IMR-90 (cell line): ENCODE results near the gene NKG7. TPM values are rescaled to one million over a fixed set of nuclear protein-coding genes. Genes with fewer than 3 reads are reported as not detected.

Source experiments
- ATAC-seq: fragments of 200-7000 bp; cut with Tn5 transposase; 2 replicates; pipeline ENCODE4 v1.9.1; 2020; ENCODE audit warnings: low read depth, mild to moderate bottlenecking, moderate library complexity
- BruUV-seq: library from RNA; stranded (reverse); fragments of 400-500 nt; replicated peaks from 2 replicates; lab custom pipeline; 2021; lab: Mats Ljungman, UMichigan
- CTCF ChIA-PET: fragments of 300-600 bp; formaldehyde crosslinking; extraction: SDS; loops from one replicate; lab custom pipeline; 2021; ENCODE audit warnings: antibody characterized with exemption; lab: Yijun Ruan, JAX
- POLR2A ChIA-PET: fragments of 300-600 bp; sonication (Branson Sonifier 250); formaldehyde crosslinking; loops from one replicate; lab custom pipeline; 2022; ENCODE audit warnings: antibody characterized with exemption; ENCODE audit not compliant: unreplicated experiment; lab: Charles Lee
- DNase-seq: peaks from one replicate; pipeline ENCODE4 v3.0.0; 2013
- H2AFZ ChIP-seq: replicated peaks from 2 replicates; pipeline ENCODE3; 2013; ENCODE audit warnings: low read length, mild to moderate bottlenecking; ENCODE audit not compliant: poor library complexity
- H2AK5ac ChIP-seq: 2 replicates; pipeline ENCODE4 v1.6.1; 2013; ENCODE audit warnings: low read depth, low read length, inconsistent platforms
- H2AK9ac ChIP-seq: replicated peaks from 2 replicates; pipeline ENCODE3; 2013; ENCODE audit warnings: mild to moderate bottlenecking, low read depth, low read length, moderate library complexity; ENCODE audit not compliant: poor library complexity
- H2BK120ac ChIP-seq: 2 replicates; pipeline ENCODE4 v1.6.1; 2013; ENCODE audit warnings: low read depth, low read length, inconsistent platforms
- H2BK15ac ChIP-seq: 3 replicates; pipeline ENCODE4 v1.6.1; 2013; ENCODE audit warnings: low read depth, low read length, inconsistent platforms
- H2BK20ac ChIP-seq: 2 replicates; pipeline ENCODE4 v1.6.1; 2013; ENCODE audit warnings: low read depth, mild to moderate bottlenecking, inconsistent platforms, low read length, moderate library complexity
- H2BK5ac ChIP-seq: 2 replicates; pipeline ENCODE4 v1.6.1; 2013; ENCODE audit warnings: mild to moderate bottlenecking, low read depth, low read length, inconsistent platforms; ENCODE audit not compliant: poor library complexity, severe bottlenecking
- H3K14ac ChIP-seq: replicated peaks from 2 replicates; pipeline ENCODE4 v1.6.1; 2013; ENCODE audit warnings: low read depth, low read length, inconsistent platforms
- H3K18ac ChIP-seq: 2 replicates; pipeline ENCODE4 v1.6.1; 2013; ENCODE audit warnings: low read depth, low read length, control low read depth
- H3K23ac ChIP-seq: 2 replicates; pipeline ENCODE4 v1.6.1; 2013; ENCODE audit warnings: low read depth, low read length, inconsistent platforms
- H3K27ac ChIP-seq: 2 replicates; pipeline ENCODE4 v1.5.1; 2013; ENCODE audit warnings: mild to moderate bottlenecking, control low read depth, low read length; ENCODE audit not compliant: insufficient read depth
- H3K27me3 ChIP-seq: 2 replicates; pipeline ENCODE4 v1.6.1; 2013; ENCODE audit warnings: low read length; ENCODE audit not compliant: control insufficient read depth, insufficient read depth
- H3K36me3 ChIP-seq: 2 replicates; pipeline ENCODE4 v1.6.1; 2013; ENCODE audit warnings: low read length, mixed read lengths; ENCODE audit not compliant: control insufficient read depth, insufficient read depth
- H3K4ac ChIP-seq: 2 replicates; pipeline ENCODE4 v1.6.1; 2013; ENCODE audit warnings: low read depth, low read length, inconsistent platforms
- H3K4me1 ChIP-seq: 2 replicates; pipeline ENCODE4 v1.6.1; 2013; ENCODE audit warnings: low read length, mixed read lengths; ENCODE audit not compliant: control insufficient read depth, insufficient read depth
- H3K4me2 ChIP-seq: 2 replicates; pipeline ENCODE4 v1.6.1; 2013; ENCODE audit warnings: low read depth, mild to moderate bottlenecking, control low read depth, low read length, moderate library complexity
- H3K4me3 ChIP-seq: 2 replicates; pipeline ENCODE4 v1.5.1; 2013; ENCODE audit warnings: low read depth, mild to moderate bottlenecking, control low read depth, low read length, moderate library complexity; ENCODE audit not compliant: insufficient read depth
- H3K56ac ChIP-seq: 2 replicates; pipeline ENCODE4 v1.6.1; 2013; ENCODE audit warnings: low read length, inconsistent platforms; ENCODE audit not compliant: insufficient read depth; ENCODE audit errors: extremely low read depth
- H3K79me1 ChIP-seq, 2 experiments: 2 replicates each; pipeline ENCODE4 v1.6.1; 2013; ENCODE audit warnings: low read length in 2 of 2, inconsistent platforms in 1 of 2, low read depth in 1 of 2
- H3K9ac ChIP-seq: 2 replicates; pipeline ENCODE4 v1.6.1; 2013; ENCODE audit warnings: low read depth, low read length, control low read depth
- H3K9me1 ChIP-seq: 2 replicates; pipeline ENCODE4 v1.6.1; 2013; ENCODE audit warnings: low read length, inconsistent platforms; ENCODE audit not compliant: insufficient read depth
- H3K9me3 ChIP-seq: 2 replicates; pipeline ENCODE4 v1.6.1; 2013; ENCODE audit warnings: low read length; ENCODE audit not compliant: control insufficient read depth, insufficient read depth
- H4K20me1 ChIP-seq: 2 replicates; pipeline ENCODE4 v1.6.1; 2013; ENCODE audit warnings: low read length, inconsistent platforms; ENCODE audit not compliant: insufficient read depth
- H4K5ac ChIP-seq: 2 replicates; pipeline ENCODE4 v1.6.1; 2013; ENCODE audit warnings: mild to moderate bottlenecking, low read depth, low read length, control low read depth
- H4K8ac ChIP-seq, 2 experiments: 2 replicates each; pipeline ENCODE4 v1.6.1; 2013; ENCODE audit warnings: low read depth in 2 of 2, low read length in 2 of 2, control low read depth in 1 of 2, inconsistent platforms in 1 of 2
- H4K91ac ChIP-seq: 2 replicates; pipeline ENCODE4 v1.6.1; 2013; ENCODE audit warnings: low read depth, low read length, inconsistent platforms; ENCODE audit not compliant: insufficient read depth
- CTCF ChIP-seq: conservative IDR thresholded peaks from 2 replicates; pipeline ENCODE4 v1.5.1; 2012; ENCODE audit warnings: mild to moderate bottlenecking, low read depth, low read length, improper control_type of control experiment
- NFE2L2 ChIP-seq: fragments of 150-350 bp; IDR thresholded peaks from 2 replicates; pipeline ENCODE4 v1.6.1; 2016; ENCODE audit warnings: low read depth, mild to moderate bottlenecking, low read length
- POLR2A ChIP-seq: IDR thresholded peaks from 2 replicates; pipeline ENCODE4 v1.6.1; 2012; ENCODE audit warnings: mild to moderate bottlenecking, low read depth, low read length
- RCOR1 ChIP-seq: IDR thresholded peaks from 2 replicates; pipeline ENCODE4 v1.6.1; 2012; ENCODE audit warnings: mild to moderate bottlenecking, low read length, improper control_type of control experiment; ENCODE audit not compliant: insufficient replicate concordance
- SMC3 ChIP-seq: fragments of 150-350 bp; IDR thresholded peaks from 2 replicates; pipeline ENCODE4 v1.6.1; 2016; ENCODE audit warnings: low read depth, mild to moderate bottlenecking, antibody characterized with exemption, low read length, moderate library complexity
- USF2 ChIP-seq: fragments of 150-350 bp; IDR thresholded peaks from 2 replicates; pipeline ENCODE4 v1.6.1; 2017; ENCODE audit warnings: mild to moderate bottlenecking, antibody characterized with exemption, low read length, low read depth
- WGBS, 2 experiments: methylation state at CpG; one replicate each; pipeline versions ENCODE4 v1.1.5 to v1.1.7; 2013; ENCODE audit warnings: missing lambda C conversion rate in 2 of 2; ENCODE audit not compliant: insufficient read length in 1 of 2; ENCODE audit errors: extremely low coverage in 2 of 2; 5-methylcytosine and 5-hydroxymethylcytosine counted together
- dilution Hi-C: fragments of 300-500 bp; cut with HindIII; formaldehyde crosslinking; loops from one replicate; pipeline ENCODE4 v1.14.3; 2018; ENCODE audit warnings: low sequenced_read_pairs; ENCODE audit not compliant: unreplicated experiment
- in situ Hi-C: fragments of 300-500 bp; cut with MboI; formaldehyde crosslinking; loops from 3 replicates; pipeline ENCODE4 v1.14.3; 2019; ENCODE audit warnings: low sequenced_read_pairs, inconsistent platforms, mixed read lengths
- intact Hi-C: fragments of 100-400 bp; cut with micrococcal nuclease; formaldehyde crosslinking; loops from 2 replicates; pipeline ENCODE4 v1.10.0; 2022
- polyA plus RNA-seq, 3 experiments: library from polyadenylated mRNA; depleted of rRNA; stranded (reverse); fragments of >200 nt; gene quantifications; 2 replicates each; pipeline ENCODE4 v1.2.3, GENCODE V29; 2012; ENCODE audit warnings: low replicate concordance in 1 of 3
- total RNA-seq: library from RNA; depleted of rRNA; stranded (reverse); fragments of >200 nt; gene quantifications from 2 replicates; pipeline ENCODE4 v1.2.3, GENCODE V29; 2012
- TF ChIP-seq, protein P1 (sequence below): fragments of 150-350 bp; IDR thresholded peaks from 2 replicates; pipeline ENCODE4 v1.6.1; 2016; ENCODE audit warnings: low read depth, mild to moderate bottlenecking, low read length, moderate library complexity, borderline replicate concordance

Gene NKG7
- total and polyA plus RNA-seq, 2 of the 4 experiments (the other 2 are of a cell fraction) = not detected

GRCh38 chr19:51392701-51393100 lies 20.2 kb upstream of the NKG7 start (continued):
- TF ChIP-seq, protein P1, sequence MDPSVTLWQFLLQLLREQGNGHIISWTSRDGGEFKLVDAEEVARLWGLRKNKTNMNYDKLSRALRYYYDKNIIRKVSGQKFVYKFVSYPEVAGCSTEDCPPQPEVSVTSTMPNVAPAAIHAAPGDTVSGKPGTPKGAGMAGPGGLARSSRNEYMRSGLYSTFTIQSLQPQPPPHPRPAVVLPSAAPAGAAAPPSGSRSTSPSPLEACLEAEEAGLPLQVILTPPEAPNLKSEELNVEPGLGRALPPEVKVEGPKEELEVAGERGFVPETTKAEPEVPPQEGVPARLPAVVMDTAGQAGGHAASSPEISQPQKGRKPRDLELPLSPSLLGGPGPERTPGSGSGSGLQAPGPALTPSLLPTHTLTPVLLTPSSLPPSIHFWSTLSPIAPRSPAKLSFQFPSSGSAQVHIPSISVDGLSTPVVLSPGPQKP = no peak
- TF ChIP-seq POLR2A = no peak
- TF ChIP-seq SMC3 = no peak

DNA sequence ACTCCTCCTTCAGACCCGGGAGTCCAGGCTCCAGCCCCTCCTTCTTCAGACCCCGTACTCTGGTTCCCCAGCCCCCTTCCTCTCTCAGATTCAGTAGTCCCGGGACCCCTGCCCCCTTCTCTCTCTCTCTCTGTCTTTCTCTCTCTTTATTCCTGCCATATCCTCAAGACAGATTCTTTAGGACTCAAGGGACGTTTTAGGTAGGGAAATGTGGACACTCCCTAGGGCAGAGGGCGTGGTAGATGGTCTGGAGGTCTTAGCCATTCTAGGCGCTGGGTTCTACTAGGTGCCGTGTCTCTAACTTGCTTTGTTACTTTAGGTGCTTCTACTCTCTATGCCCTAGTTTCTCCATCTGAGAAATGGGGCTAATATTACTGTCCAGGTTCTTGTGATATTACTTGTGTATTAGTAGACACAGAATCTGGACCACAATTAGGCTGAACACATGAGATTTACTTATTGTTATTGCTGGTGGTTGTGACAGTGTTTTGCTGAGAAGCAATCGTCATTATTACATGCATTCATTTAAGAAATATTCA lies 18.7 kb upstream of the NKG7 start:
- no peak overlapping the region for H2BK120ac ChIP-seq
- H3K14ac ChIP-seq = no peak overlapping the region
- H2BK20ac ChIP-seq = no peak overlapping the region
- H3K4me2 ChIP-seq = no peak overlapping the region
- no peak overlapping the region for H2AK5ac ChIP-seq
- 0 out of 4 replicates have a peak, but pooled peaks cover 0 to 6% of the 10 kb centered on the region in 2 experiments for H3K79me1 ChIP-seq
- H2AFZ ChIP-seq = peak overlapping the region; percentile 41
- no peaks in the 10 kb centered on the region for H3K36me3 ChIP-seq
- H3K9me1 ChIP-seq = no peaks in the 10 kb centered on the region; the same call in 1 of the 2 replicates
- DNase-seq (no peak), ATAC-seq (no peak)
- no peak overlapping the region for H4K91ac ChIP-seq
- H3K23ac ChIP-seq = no peak overlapping the region
- no peak for TF ChIP-seq USF2
- no peak for TF ChIP-seq NFE2L2
- no peak for TF ChIP-seq RCOR1
- TF ChIP-seq CTCF = no peak
- TF ChIP-seq POLR2A = no peak
- no peaks in the 10 kb centered on the region for H4K20me1 ChIP-seq
- no peak overlapping the region for H2BK15ac ChIP-seq
- no peak overlapping the region; a peak in 1 of 4 replicates for H4K8ac ChIP-seq
- no peak overlapping the region for H2BK5ac ChIP-seq
- intact Hi-C loops (no loop called here), in situ Hi-C loops (no loop called here), dilution Hi-C loops (no loop called here)
- H3K27me3 ChIP-seq = no peaks in the 10 kb centered on the region
- H3K4ac ChIP-seq = no peak overlapping the region
- H3K4me1 ChIP-seq = no peaks in the 10 kb centered on the region
- 25% methylated on average over 2 of the region's 8 CpGs; no CpG with 5 or more reads in 1 of the 2 experiments for WGBS, 2 experiments
- no peak overlapping the region for H3K4me3 ChIP-seq
- POLR2A ChIA-PET = no interaction called here
- H3K27ac ChIP-seq = no peak overlapping the region
- H3K9ac ChIP-seq = no peak overlapping the region
- H3K9me3 ChIP-seq = no peaks in the 10 kb centered on the region
- no peak overlapping the region for H2AK9ac ChIP-seq
- H4K5ac ChIP-seq = no peak overlapping the region; the same call in 1 of the 2 replicates
- H3K18ac ChIP-seq = no peak overlapping the region
- CTCF ChIA-PET = no interaction called here
- BruUV-seq = no TSS peak
- H3K56ac ChIP-seq = no peak overlapping the region
